ENCODE measurements around the gene NCOA7. TPM values are rescaled to one million over a fixed set of nuclear protein-coding genes. Genes with fewer than 3 reads are reported as not detected.

Gene NCOA7
- polyA plus RNA-seq, 1 of the 3 experiments (the other 2 are of a cell fraction): 16.3 TPM

- no peak for TF ChIP-seq MXI1 (IDR thresholded peaks at IDR 0.05; ENCODE audit: low read depth, low read length)
These were observed 109.0 kb downstream of the NCOA7 start (continued) for GRCh38 chr6:125899726-125900182.

GRCh38 chr6:125904871-125905270 is 114.1 kb downstream of the NCOA7 start:
- no peak for DNase-seq
- Histone ChIP-seq H3K79me2 (ENCODE audit: insufficient read depth) (no peaks in the 10 kb centered on the region), H3K27me3 (ENCODE audit: insufficient read depth) (no peaks in the 10 kb centered on the region), H3F3A (replicated peaks; ENCODE audit: insufficient read depth) (no peaks in the 10 kb centered on the region), H2AFZ (ENCODE audit: low read depth) (no peak overlapping the region), H3K27ac (ENCODE audit: low read depth in 2 of 2, low read length in 1 of 2) (no peak overlapping the region), H3K4me1 (ENCODE audit: control insufficient read depth in 1 of 2, insufficient read depth in 2 of 2, low read depth in 1 of 2, low read length in 1 of 2) (no peaks in the 10 kb centered on the region), H3K4me3 (ENCODE audit: low read depth in 2 of 2, low read length in 1 of 2) (no peak overlapping the region), H3K9ac (no peak overlapping the region), H3K9me3 (no peaks in the 10 kb centered on the region), H4K20me1 (ENCODE audit: insufficient read depth) (no peaks in the 10 kb centered on the region), H3K9me2 (no peaks in the 10 kb centered on the region), H3K36me3 (replicated peaks in 1 of 2; ENCODE audit: control insufficient read depth in 1 of 2, insufficient read depth in 2 of 2, low read length in 1 of 2) (peaks cover 4 to 42% of the 10 kb centered on the region in 2 experiments), H3K4me2 (no peak overlapping the region)
- no peak for TF ChIP-seq SIN3A (IDR thresholded peaks at IDR 0.05; ENCODE audit: borderline replicate concordance, low read depth, low read length)
- TF ChIP-seq RCOR1 (IDR thresholded peaks at IDR 0.05; ENCODE audit: low read length): no peak
- no peak for TF ChIP-seq POLR2AphosphoS5 (IDR thresholded peaks at IDR 0.05; ENCODE audit: low read depth, low read length)
- no peak for TF ChIP-seq FOSL2 (IDR thresholded peaks at IDR 0.05; ENCODE audit: borderline replicate concordance, low read depth)
- TF ChIP-seq GATA2 (CRISPR knock-in tag; IDR thresholded peaks at IDR 0.05): no peak
- no peak for TF ChIP-seq TEAD4 (IDR thresholded peaks at IDR 0.05; ENCODE audit: borderline replicate concordance, insufficient read depth)
- TF ChIP-seq NRF1 (IDR thresholded peaks at IDR 0.05; ENCODE audit: low read depth, low read length): no peak
- TF ChIP-seq ELF1 (IDR thresholded peaks at IDR 0.05): no peak
- no peak for TF ChIP-seq RFX5 (IDR thresholded peaks at IDR 0.05; ENCODE audit: low read length)
- no peak for TF ChIP-seq GABPA (IDR thresholded peaks at IDR 0.05; ENCODE audit: low read depth)
- TF ChIP-seq ZBTB33 (IDR thresholded peaks at IDR 0.05; ENCODE audit: borderline replicate concordance, low read depth): no peak
- TF ChIP-seq MXI1 (IDR thresholded peaks at IDR 0.05; ENCODE audit: low read depth, low read length): no peak
- no peak for TF ChIP-seq CHD2 (IDR thresholded peaks at IDR 0.05; ENCODE audit: low read length, partially characterized antibody)
- no peak for TF ChIP-seq FOXJ3 (CRISPR knock-in tag; IDR thresholded peaks at IDR 0.05)
- TF ChIP-seq JUND (IDR thresholded peaks at IDR 0.05): no peak
- no peak for TF ChIP-seq REST (IDR thresholded peaks at IDR 0.05; ENCODE audit: low read depth, low read length)
- no peak for TF ChIP-seq TCF12 (IDR thresholded peaks at IDR 0.05)
- TF ChIP-seq MEF2A (IDR thresholded peaks at IDR 0.05; ENCODE audit: borderline replicate concordance, low read depth): no peak
- TF ChIP-seq SMC3 (IDR thresholded peaks at IDR 0.05; ENCODE audit: low read depth, low read length): no peak
- TF ChIP-seq IRF3 (IDR thresholded peaks at IDR 0.05; ENCODE audit: low read depth, low read length): no peak
- 89% methylated on average over 3 of the region's 3 CpGs for WGBS (ENCODE audit: low lambda C conversion rate)
- CTCF ChIA-PET: interaction anchor here (0.9 to 2.3 kb wide), 2 partner anchors 19 to 51 kb away, joined by 3 to 13 read pairs; no protein-coding TSS in a partner anchor
- POLR2A ChIA-PET: no interaction called here

Measured in SK-N-SH (cell line).